Ovary (tissue), 3 donors: ENCODE results near the gene ITPK1.

Experiments used
- EP300 ChIP-seq: sonication (generic); formaldehyde crosslinking; IDR thresholded peaks from one replicate; pipeline ENCODE4 v1.6.1; 2017; ENCODE audit warnings: antibody characterized with exemption
- POLR2A ChIP-seq: fragments of 450-650 bp; IDR thresholded peaks from one replicate; pipeline ENCODE4 v1.6.1; 2017; ENCODE audit warnings: antibody characterized with exemption, mild to moderate bottlenecking, moderate library complexity
- TF ChIP-seq, protein P1 (sequence below), 3 donors: fragments of 450-650 bp in 2 of 3; fragments of 200-600 bp in 1 of 3; IDR thresholded peaks; one replicate each; pipeline versions ENCODE4 v1.5.1 to v1.8.0; 2016 to 2022; ENCODE audit warnings: antibody characterized with exemption in 3 of 3, mild to moderate bottlenecking in 1 of 3
- donor health status: DM: no; HTN: no; CAD: no.

DNA sequence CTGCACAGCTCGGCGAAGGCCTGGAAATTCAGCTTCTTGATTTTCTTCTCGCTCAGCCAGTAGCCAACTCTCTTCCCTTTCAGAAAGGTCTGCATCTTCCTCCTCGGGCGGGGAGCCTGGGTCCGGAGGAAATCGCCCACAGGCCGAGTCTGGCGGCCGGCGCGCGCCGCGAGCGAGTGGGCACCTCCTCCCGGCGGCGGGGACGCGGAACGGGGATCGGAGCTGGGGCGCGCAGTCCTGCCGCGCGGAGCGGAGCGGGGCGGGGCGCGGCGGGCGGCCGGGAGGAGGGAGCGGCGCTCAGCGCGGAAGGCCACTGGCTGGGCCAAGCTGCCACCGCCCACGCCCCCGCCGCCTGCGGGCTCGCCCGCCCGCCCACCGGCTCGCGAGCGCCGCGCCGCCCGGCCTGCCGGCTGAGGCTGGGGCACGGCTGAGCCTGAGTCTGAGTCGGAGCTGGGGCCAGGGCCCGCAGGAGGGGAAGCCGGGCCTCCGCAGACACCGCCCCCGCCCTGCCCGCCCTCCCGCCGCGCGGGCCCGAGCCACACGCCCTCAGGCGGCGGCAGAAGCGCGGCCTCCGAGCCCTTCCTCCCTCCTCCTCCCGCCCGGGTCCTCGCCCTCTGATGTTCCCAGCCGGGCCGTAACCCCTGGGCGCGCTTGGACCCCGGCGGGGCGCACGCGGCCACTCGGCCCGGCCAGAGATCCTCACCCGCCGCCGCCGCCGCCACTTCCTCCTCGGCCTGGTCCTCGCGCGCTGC lies 480 bp downstream of the ITPK1 start:
- TF ChIP-seq POLR2A: no peak
- TF ChIP-seq, protein P1, sequence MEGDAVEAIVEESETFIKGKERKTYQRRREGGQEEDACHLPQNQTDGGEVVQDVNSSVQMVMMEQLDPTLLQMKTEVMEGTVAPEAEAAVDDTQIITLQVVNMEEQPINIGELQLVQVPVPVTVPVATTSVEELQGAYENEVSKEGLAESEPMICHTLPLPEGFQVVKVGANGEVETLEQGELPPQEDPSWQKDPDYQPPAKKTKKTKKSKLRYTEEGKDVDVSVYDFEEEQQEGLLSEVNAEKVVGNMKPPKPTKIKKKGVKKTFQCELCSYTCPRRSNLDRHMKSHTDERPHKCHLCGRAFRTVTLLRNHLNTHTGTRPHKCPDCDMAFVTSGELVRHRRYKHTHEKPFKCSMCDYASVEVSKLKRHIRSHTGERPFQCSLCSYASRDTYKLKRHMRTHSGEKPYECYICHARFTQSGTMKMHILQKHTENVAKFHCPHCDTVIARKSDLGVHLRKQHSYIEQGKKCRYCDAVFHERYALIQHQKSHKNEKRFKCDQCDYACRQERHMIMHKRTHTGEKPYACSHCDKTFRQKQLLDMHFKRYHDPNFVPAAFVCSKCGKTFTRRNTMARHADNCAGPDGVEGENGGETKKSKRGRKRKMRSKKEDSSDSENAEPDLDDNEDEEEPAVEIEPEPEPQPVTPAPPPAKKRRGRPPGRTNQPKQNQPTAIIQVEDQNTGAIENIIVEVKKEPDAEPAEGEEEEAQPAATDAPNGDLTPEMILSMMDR (IDR thresholded peaks at IDR 0.05): peak in 1 of 3 donors; percentile 7
- TF ChIP-seq EP300: no peak
